ENCODE data around the gene UTP11. TPM values are rescaled to one million over a fixed set of nuclear protein-coding genes. Genes with fewer than 3 reads are reported as not detected.

UTP11 gene
- total RNA-seq (2021; fragmentation: NEBNext Ultra II Directional; extraction: Animal tissue kit (Norgen Biotek cat#: 25700)) (56.4 and 60.5 TPM in 2 replicates), polyA plus RNA-seq (2011; rRNA removed) (18.2 and 19.5 TPM in 2 replicates), polyA minus RNA-seq (2011; rRNA and poly(A)+ RNA removed) (10.0 and 10.4 TPM in 2 replicates)
- polyA plus RNA-seq (2011; cell fraction: cytosol; rRNA removed), result 28.8 TPM
- polyA plus RNA-seq (2011; cell fraction: nucleus; rRNA removed), result 7.3 TPM
- polyA plus RNA-seq (2012, experiment 1 of 2), result 22.7 to 38.5 TPM (median 29.0 TPM) in 4 replicates
- polyA plus RNA-seq (2012, experiment 2 of 2), result 11.9 TPM
- polyA plus RNA-seq (2013, experiment 1 of 2), result 54.9 TPM
- 52.3 TPM for polyA plus RNA-seq (2013, experiment 2 of 2)
- 18.9 TPM for polyA minus RNA-seq (2011; cell fraction: cytosol; rRNA and poly(A)+ RNA removed)
- 18.2 TPM for polyA minus RNA-seq (2011; cell fraction: nucleus; rRNA and poly(A)+ RNA removed)
- long read RNA-seq, experiment 1, transcript UTP11-201 (8 exons, 2,019 nt), result major isoform, 25 of 54 reads
- long read RNA-seq, experiment 1, partial matches to known transcripts, result 22 of 54 reads
- long read RNA-seq, experiment 1, other reads (novel, unspliced or antisense), result 3 of 54 reads
- long read RNA-seq, experiment 2, transcript UTP11-201 (8 exons, 2,019 nt), result major isoform, 127 of 132 reads
- long read RNA-seq, experiment 2, partial matches to known transcripts, result 1 of 132 reads
- long read RNA-seq, experiment 2, other reads (novel, unspliced or antisense), result 4 of 132 reads

DNA sequence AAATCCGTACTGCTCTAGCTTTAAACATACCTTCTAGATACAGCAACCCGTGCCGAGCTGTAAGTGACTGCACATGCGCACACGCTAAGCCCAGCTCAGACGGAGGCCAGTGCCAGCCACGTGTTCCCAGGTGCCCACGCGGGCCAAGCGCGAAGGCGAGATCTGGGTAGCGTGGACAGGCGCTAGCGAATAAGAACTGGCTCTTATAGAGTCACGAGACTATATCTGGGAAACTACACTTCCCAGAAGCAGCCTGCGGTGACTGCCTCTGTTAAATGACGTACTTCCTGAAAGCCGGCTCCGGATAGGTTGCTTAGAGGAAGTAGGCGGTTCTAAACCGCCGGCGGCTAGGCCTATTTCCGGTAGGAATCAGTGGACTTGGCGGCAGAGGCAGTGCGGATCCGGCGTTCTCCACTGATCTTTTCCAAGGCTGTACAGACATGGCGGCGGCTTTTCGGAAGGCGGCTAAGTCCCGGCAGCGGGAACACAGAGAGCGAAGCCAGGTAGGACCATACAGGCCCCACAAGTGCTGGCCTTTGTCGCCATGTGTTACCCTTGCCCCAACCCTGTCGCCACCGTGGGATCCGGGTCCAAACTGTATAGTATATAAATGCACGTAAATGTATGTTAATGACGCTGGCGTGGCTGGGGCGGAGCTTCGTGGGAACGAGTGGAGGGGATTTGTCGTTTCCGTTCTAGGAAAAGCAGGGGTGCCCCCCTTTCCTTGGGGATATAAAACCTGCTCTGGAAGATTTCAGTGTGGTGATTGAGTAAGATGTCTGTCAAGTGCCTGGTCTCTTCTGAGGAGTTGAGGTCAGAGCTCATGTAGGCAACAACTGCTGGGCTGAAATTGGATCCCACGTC, at the start of gene UTP11:
TSS of gene UTP11 (plus strand) at position 372 of the 864 bp plus-strand sequence. CDS start at position 441, 69 bp downstream.
- H3K9me3 ChIP-seq (ENCODE audit: insufficient read depth in 2 of 2, low read depth in 1 of 2, low read length in 1 of 2), result no peaks in the 10 kb centered on the region
- peak within 1 kb of the TSS; percentile 87 to 96 (median 90) for H3K4me3 ChIP-seq (ENCODE audit: extremely low read depth in 1 of 4, insufficient read depth in 2 of 4, low read depth in 3 of 4, low read length in 4 of 4)
- peaks cover 6% of the 10 kb centered on the region for H3K23me2 ChIP-seq (ENCODE audit: low read depth, low read length)
- peak within 1 kb of the TSS; percentile 7 for H4K91ac ChIP-seq (replicated peaks; ENCODE audit: insufficient read length, low read length)
- peak within 1 kb of the TSS; percentile 90 to 92 (median 90) for H3K9ac ChIP-seq (replicated peaks in 1 of 4; ENCODE audit: extremely low read depth in 1 of 4, low read depth in 3 of 4, low read length in 3 of 4)
- WGBS, 2 experiments (ENCODE audit: extremely low coverage in 1 of 2, insufficient coverage in 1 of 2, insufficient read length in 1 of 2, insufficient replicate concordance in 2 of 2, low coverage in 1 of 2, low lambda C conversion rate in 2 of 2, missing lambda C conversion rate in 1 of 2), result 3% methylated on average over 49 of the region's 49 CpGs; no CpG with 5 or more reads in 1 of the 2 experiments
- no peak within 1 kb of the TSS for H2AK5ac ChIP-seq (ENCODE audit: low read depth, low read length)
- no peak within 1 kb of the TSS for H2BK120ac ChIP-seq (replicated peaks; ENCODE audit: low read depth, low read length)
- H2BK5ac ChIP-seq (ENCODE audit: low read depth, low read length), result peak within 1 kb of the TSS; percentile 86
- no peak within 1 kb of the TSS for H2BK15ac ChIP-seq (ENCODE audit: low read length)
- peak within 1 kb of the TSS; percentile 74 to 84 for H3K4me2 ChIP-seq (ENCODE audit: insufficient read depth in 1 of 2, low read depth in 2 of 2, low read length in 2 of 2)
- FAIRE-seq (peak; percentile 66), DNase-seq (ENCODE audit: low read depth in 1 of 2, low spot score in 2 of 2) (peak; percentile 86 to 95)
- H2AFZ ChIP-seq (ENCODE audit: low read length), result no peak within 1 kb of the TSS
- H3K79me2 ChIP-seq (ENCODE audit: control insufficient read depth in 1 of 2, insufficient read depth in 2 of 2, low read length in 2 of 2), result peaks cover 13 to 49% of the 10 kb centered on the region in 2 experiments
- no peak within 1 kb of the TSS for H3K14ac ChIP-seq (ENCODE audit: insufficient read length)
- H2BK20ac ChIP-seq (ENCODE audit: low read length), result no peak within 1 kb of the TSS
- peak within 1 kb of the TSS; percentile 71; the same call in 1 of the 2 replicates for H2BK12ac ChIP-seq (ENCODE audit: low read depth, low read length)
- peaks cover 6 to 16% (median 10%) of the 10 kb centered on the region in 4 experiments; a peak in 6 of 8 replicates for H3K36me3 ChIP-seq (ENCODE audit: control insufficient read depth in 2 of 4, insufficient read depth in 4 of 4, low read length in 3 of 4)
- no peaks in the 10 kb centered on the region; the same call in 1 of the 2 replicates for H3K79me1 ChIP-seq (ENCODE audit: low read depth, low read length)
- peak within 1 kb of the TSS; percentile 59 for H3K56ac ChIP-seq (replicated peaks; ENCODE audit: insufficient read length, low read depth, low read length)
- POLR2A ChIA-PET (ENCODE audit: partially characterized antibody), result interaction anchor here (0.6 to 3.6 kb wide), 20 partner anchors 9 to 479 kb away, joined by 3 to 28 read pairs (median 3); partner anchors contain the start of genes C1orf122, MTF1, SF3A3 and YRDC
- H4K5ac ChIP-seq (ENCODE audit: insufficient read length, low read depth, low read length), result peak within 1 kb of the TSS; percentile 60
- peak within 1 kb of the TSS; percentile 85 for H3K27ac ChIP-seq (ENCODE audit: low read depth, low read length)
- CTCF ChIA-PET (ENCODE audit: partially characterized antibody), result interaction anchor here (0.9 to 15.9 kb wide), 10 partner anchors 9 to 574 kb away, joined by 3 to 211 read pairs (median 4); partner anchors contain the start of gene SF3A3
- peaks cover 0 to 2% (median 0%) of the 10 kb centered on the region in 4 experiments; a peak in 1 of 7 replicates for H3K27me3 ChIP-seq (replicated peaks in 1 of 4; ENCODE audit: control insufficient read depth in 3 of 4, extremely low read depth in 1 of 4, insufficient read depth in 3 of 4, low read length in 3 of 4)
- peaks cover 5 to 15% of the 10 kb centered on the region in 2 experiments for H4K20me1 ChIP-seq (replicated peaks in 1 of 2; ENCODE audit: control insufficient read depth in 1 of 2, insufficient read depth in 2 of 2, low read length in 2 of 2)
- H3K18ac ChIP-seq (ENCODE audit: extremely low read depth, low read length), result peak within 1 kb of the TSS; percentile 91
- H3K4me1 ChIP-seq (replicated peaks in 1 of 4; ENCODE audit: control insufficient read depth in 3 of 4, insufficient read depth in 4 of 4, low read length in 3 of 4), result peaks cover 0 to 9% (median 5%) of the 10 kb centered on the region in 4 experiments; a peak in 5 of 7 replicates
- H3K4ac ChIP-seq (replicated peaks; ENCODE audit: insufficient read length, low read depth, low read length), result peak within 1 kb of the TSS; percentile 10
- peak within 1 kb of the TSS; percentile 94 for H4K8ac ChIP-seq (ENCODE audit: extremely low read depth, insufficient read depth, low read length)
- H3K23ac ChIP-seq (ENCODE audit: insufficient read length), result no peak within 1 kb of the TSS
- TF ChIP-seq EZH2 (IDR thresholded peaks at IDR 0.05; ENCODE audit: low read depth, low read length, severe bottlenecking) (no peak), RXRA (IDR thresholded peaks at IDR 0.05; ENCODE audit: insufficient read depth, low read depth, low read length) (no peak), TCF12 (IDR thresholded peaks at IDR 0.05; ENCODE audit: low read depth, low read length) (0 out of 2 replicates have a peak, but pooled peaks have one; percentile 30), SP1 (IDR thresholded peaks at IDR 0.05; ENCODE audit: low read depth, low read length) (peak; percentile 91), SIRT6 (IDR thresholded peaks at IDR 0.05; ENCODE audit: low read length) (no peak), KDM5A (IDR thresholded peaks at IDR 0.05; ENCODE audit: low read length) (peak; percentile 48; the same call in 1 of the 2 replicates), JUND (IDR thresholded peaks at IDR 0.05; ENCODE audit: low read length) (no peak), SAP30 (IDR thresholded peaks at IDR 0.05; ENCODE audit: insufficient read depth, insufficient replicate concordance, low read length) (peak; percentile 74)
